ENCODE data around the gene NR4A1.

NR4A1 gene

GRCh38 chr12:52091869-52092268 lies 40.6 kb downstream of the NR4A1 start:
- peaks cover 25% of the 10 kb centered on the region for H3K4me1 ChIP-seq (ENCODE audit: control insufficient read depth, low read length)
- H3K36me3 ChIP-seq (ENCODE audit: control insufficient read depth, low read length), result no peaks in the 10 kb centered on the region
- TF ChIP-seq, protein P1, sequence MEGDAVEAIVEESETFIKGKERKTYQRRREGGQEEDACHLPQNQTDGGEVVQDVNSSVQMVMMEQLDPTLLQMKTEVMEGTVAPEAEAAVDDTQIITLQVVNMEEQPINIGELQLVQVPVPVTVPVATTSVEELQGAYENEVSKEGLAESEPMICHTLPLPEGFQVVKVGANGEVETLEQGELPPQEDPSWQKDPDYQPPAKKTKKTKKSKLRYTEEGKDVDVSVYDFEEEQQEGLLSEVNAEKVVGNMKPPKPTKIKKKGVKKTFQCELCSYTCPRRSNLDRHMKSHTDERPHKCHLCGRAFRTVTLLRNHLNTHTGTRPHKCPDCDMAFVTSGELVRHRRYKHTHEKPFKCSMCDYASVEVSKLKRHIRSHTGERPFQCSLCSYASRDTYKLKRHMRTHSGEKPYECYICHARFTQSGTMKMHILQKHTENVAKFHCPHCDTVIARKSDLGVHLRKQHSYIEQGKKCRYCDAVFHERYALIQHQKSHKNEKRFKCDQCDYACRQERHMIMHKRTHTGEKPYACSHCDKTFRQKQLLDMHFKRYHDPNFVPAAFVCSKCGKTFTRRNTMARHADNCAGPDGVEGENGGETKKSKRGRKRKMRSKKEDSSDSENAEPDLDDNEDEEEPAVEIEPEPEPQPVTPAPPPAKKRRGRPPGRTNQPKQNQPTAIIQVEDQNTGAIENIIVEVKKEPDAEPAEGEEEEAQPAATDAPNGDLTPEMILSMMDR (IDR thresholded peaks at IDR 0.05; ENCODE audit: low read depth, low read length, poor library complexity, severe bottlenecking), result no peak
- TF ChIP-seq EZH2phosphoT487 (IDR thresholded peaks at IDR 0.05; ENCODE audit: borderline replicate concordance, low read length), result no peak
- no peaks in the 10 kb centered on the region for H3K9me3 ChIP-seq (ENCODE audit: control insufficient read depth, insufficient read depth, low read length)
- H3K27ac ChIP-seq (ENCODE audit: low read depth, low read length), result no peak overlapping the region
- H3K9me2 ChIP-seq (replicated peaks; ENCODE audit: control insufficient read depth, low read length), result no peaks in the 10 kb centered on the region
- H3K27me3 ChIP-seq (ENCODE audit: control insufficient read depth, low read length), result peaks cover 24% of the 10 kb centered on the region
- H4K20me1 ChIP-seq (ENCODE audit: control insufficient read depth, insufficient read depth, low read depth, low read length), result no peaks in the 10 kb centered on the region; the same call in 1 of the 2 replicates
- no peak overlapping the region for H3K4me3 ChIP-seq (ENCODE audit: low read length)
- H3K4me2 ChIP-seq (ENCODE audit: low read length), result no peak overlapping the region
- H3K79me2 ChIP-seq (ENCODE audit: control insufficient read depth, low read length), result no peaks in the 10 kb centered on the region
- no peaks in the 10 kb centered on the region for H3F3A ChIP-seq (ENCODE audit: control insufficient read depth, insufficient read depth)

GRCh38 chr12:52093346-52093745 lies 42.1 kb downstream of the NR4A1 start:
- Histone ChIP-seq H3K9me2 (replicated peaks; ENCODE audit: control insufficient read depth, low read length) (no peaks in the 10 kb centered on the region), H3K4me1 (ENCODE audit: control insufficient read depth, low read length) (peaks cover 19% of the 10 kb centered on the region), H3K79me2 (ENCODE audit: control insufficient read depth, low read length) (no peaks in the 10 kb centered on the region), H3K4me3 (ENCODE audit: low read length) (no peak overlapping the region), H3K27me3 (ENCODE audit: control insufficient read depth, low read length) (peaks cover 24% of the 10 kb centered on the region), H3F3A (ENCODE audit: control insufficient read depth, insufficient read depth) (no peaks in the 10 kb centered on the region), H3K27ac (ENCODE audit: low read depth, low read length) (no peak overlapping the region), H3K36me3 (ENCODE audit: control insufficient read depth, low read length) (no peaks in the 10 kb centered on the region), H3K9me3 (ENCODE audit: control insufficient read depth, insufficient read depth, low read length) (no peaks in the 10 kb centered on the region), H3K4me2 (ENCODE audit: low read length) (no peak overlapping the region), H4K20me1 (ENCODE audit: control insufficient read depth, insufficient read depth, low read depth, low read length) (no peaks in the 10 kb centered on the region; the same call in 1 of the 2 replicates)
- no peak for TF ChIP-seq EZH2phosphoT487 (IDR thresholded peaks at IDR 0.05; ENCODE audit: borderline replicate concordance, low read length)
- TF ChIP-seq, protein P1 (IDR thresholded peaks at IDR 0.05; ENCODE audit: low read depth, low read length, poor library complexity, severe bottlenecking), result no peak

- no peak for TF ChIP-seq EZH2phosphoT487 (IDR thresholded peaks at IDR 0.05; ENCODE audit: borderline replicate concordance, low read length)
- TF ChIP-seq, protein P1 (IDR thresholded peaks at IDR 0.05; ENCODE audit: low read depth, low read length, poor library complexity, severe bottlenecking), result no peak
- H3K9me2 ChIP-seq (replicated peaks; ENCODE audit: control insufficient read depth, low read length), result no peaks in the 10 kb centered on the region
Observed at GRCh38 chr12:52096332-52097044, 45.2 kb downstream of the NR4A1 start.

More at GRCh38 chr12:52096332-52097044, 45.2 kb downstream of the NR4A1 start:
- H4K20me1 ChIP-seq (ENCODE audit: control insufficient read depth, insufficient read depth, low read depth, low read length), result no peaks in the 10 kb centered on the region
- no peaks in the 10 kb centered on the region for H3K79me2 ChIP-seq (ENCODE audit: control insufficient read depth, low read length)
- H3K4me2 ChIP-seq (ENCODE audit: low read length), result no peak overlapping the region
- no peak overlapping the region for H3K27ac ChIP-seq (ENCODE audit: low read depth, low read length)
- H3K36me3 ChIP-seq (ENCODE audit: control insufficient read depth, low read length), result no peaks in the 10 kb centered on the region
- H3K4me1 ChIP-seq (ENCODE audit: control insufficient read depth, low read length), result no peaks in the 10 kb centered on the region
- H3F3A ChIP-seq (ENCODE audit: control insufficient read depth, insufficient read depth), result no peaks in the 10 kb centered on the region
- peaks cover 6% of the 10 kb centered on the region; the same call in 1 of the 2 replicates for H3K27me3 ChIP-seq (ENCODE audit: control insufficient read depth, low read length)
- H3K4me3 ChIP-seq (ENCODE audit: low read length), result no peak overlapping the region
- H3K9me3 ChIP-seq (ENCODE audit: control insufficient read depth, insufficient read depth, low read length), result no peaks in the 10 kb centered on the region

Measured in DOHH2 (cell line).